GM21528 (cell line): ENCODE results near the gene FZD7.

Source experiments
- ATAC-seq: cut with Tn5 transposase; IDR thresholded peaks from one replicate; pipeline ENCODE4 v1.9.1; 2021; ENCODE audit warnings: mild to moderate bottlenecking, moderate library complexity; ENCODE audit not compliant: unreplicated experiment, low FRiP score

Gene FZD7

DNA sequence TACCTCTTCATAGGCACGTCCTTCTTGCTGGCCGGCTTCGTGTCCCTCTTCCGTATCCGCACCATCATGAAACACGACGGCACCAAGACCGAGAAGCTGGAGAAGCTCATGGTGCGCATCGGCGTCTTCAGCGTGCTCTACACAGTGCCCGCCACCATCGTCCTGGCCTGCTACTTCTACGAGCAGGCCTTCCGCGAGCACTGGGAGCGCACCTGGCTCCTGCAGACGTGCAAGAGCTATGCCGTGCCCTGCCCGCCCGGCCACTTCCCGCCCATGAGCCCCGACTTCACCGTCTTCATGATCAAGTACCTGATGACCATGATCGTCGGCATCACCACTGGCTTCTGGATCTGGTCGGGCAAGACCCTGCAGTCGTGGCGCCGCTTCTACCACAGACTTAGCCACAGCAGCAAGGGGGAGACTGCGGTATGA lies 2.3 kb downstream of the FZD7 start:
- no peak for ATAC-seq

DNA sequence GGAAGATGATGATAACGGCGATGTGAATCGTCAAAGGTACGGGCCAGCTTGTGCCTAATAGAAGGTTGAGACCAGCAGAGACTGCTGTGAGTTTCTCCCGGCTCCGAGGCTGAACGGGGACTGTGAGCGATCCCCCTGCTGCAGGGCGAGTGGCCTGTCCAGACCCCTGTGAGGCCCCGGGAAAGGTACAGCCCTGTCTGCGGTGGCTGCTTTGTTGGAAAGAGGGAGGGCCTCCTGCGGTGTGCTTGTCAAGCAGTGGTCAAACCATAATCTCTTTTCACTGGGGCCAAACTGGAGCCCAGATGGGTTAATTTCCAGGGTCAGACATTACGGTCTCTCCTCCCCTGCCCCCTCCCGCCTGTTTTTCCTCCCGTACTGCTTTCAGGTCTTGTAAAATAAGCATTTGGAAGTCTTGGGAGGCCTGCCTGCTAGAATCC lies 3.0 kb downstream of the FZD7 start:
- no peak for ATAC-seq

GRCh38 chr2:202037086-202037485 lies 3.4 kb downstream of the FZD7 start:
- ATAC-seq = no peak

GRCh38 chr2:202038471-202039277 lies 5.0 kb downstream of the FZD7 start:
- no peak for ATAC-seq

DNA sequence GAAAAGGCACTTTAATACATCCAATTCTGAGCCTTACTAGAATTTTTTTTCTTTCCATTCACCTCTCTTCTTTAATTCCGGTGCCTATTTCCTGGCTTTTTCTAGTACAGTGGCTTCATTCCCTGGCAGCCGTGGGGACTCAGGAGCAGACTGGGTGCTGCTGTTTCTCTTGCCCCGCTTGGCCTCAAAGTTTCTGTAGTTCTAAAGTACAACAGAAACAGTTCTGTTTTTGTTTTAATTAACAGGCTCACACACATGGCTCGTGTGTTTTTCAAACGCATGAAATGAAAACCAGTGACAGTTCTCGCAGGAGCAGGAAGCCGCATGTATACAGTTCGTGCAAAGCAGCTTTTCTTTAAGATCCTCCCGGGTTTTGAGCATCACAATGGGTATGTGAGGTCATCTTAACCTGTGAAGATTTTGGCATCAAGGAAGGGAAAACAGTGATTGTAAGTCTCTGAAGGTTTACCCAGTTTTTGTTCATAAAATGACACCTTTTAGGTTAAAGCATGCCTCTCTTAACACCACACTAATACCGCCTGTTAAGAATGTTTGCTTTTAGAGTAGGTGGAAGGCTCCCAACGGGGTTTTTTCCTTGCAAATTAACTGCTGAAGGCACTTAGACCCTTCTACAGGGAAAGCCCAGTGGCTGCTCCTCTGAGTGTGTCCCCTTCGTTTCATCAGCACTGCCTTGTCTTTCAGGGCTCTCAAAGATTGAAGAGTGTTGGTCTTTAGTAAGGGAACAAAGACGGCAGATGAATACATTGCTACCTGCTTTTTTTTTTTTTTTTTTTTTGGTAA lies 5.8 kb downstream of the FZD7 start:
- ATAC-seq = no peak

DNA sequence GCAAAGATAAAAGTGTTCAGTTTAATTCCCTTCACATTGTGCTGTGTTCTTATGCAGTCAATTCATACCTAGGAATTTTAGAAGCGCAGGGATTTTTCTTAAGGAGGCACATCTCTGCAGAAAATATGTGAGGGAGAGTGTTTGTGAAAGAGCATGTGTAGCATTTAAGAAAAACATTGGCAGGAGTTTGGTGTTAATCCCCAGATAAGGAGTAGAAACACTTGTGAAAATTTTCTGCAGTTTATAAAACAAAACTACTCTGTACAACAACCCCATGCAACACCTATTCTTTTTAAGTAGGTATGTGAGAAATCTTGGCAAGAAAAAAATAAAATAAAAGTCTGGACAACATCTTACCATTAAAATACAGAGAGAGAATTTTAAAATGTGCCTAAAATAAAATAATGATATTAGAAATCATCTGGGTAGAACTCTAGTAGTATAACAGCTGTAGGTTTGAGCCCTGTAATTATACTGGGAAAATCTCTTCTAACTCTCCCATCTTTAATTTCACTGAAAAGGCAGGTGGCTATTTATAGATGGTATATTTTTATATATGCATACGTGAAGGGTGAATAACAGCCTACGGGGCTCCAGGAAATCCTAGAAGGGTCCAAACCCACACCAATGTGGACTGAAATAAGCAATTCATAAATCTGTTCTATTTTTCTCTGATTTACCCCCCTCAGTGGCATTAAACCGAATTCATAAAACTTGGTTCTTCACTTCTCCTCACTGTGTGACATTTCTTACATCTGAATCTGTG lies 6.6 kb downstream of the FZD7 start:
- no peak for ATAC-seq

GRCh38 chr2:202042444-202042843 lies 8.8 kb downstream of the FZD7 start:
- no peak for ATAC-seq

- ATAC-seq = no peak
Measured at GRCh38 chr2:202043475-202043874, 9.8 kb downstream of the FZD7 start.

DNA sequence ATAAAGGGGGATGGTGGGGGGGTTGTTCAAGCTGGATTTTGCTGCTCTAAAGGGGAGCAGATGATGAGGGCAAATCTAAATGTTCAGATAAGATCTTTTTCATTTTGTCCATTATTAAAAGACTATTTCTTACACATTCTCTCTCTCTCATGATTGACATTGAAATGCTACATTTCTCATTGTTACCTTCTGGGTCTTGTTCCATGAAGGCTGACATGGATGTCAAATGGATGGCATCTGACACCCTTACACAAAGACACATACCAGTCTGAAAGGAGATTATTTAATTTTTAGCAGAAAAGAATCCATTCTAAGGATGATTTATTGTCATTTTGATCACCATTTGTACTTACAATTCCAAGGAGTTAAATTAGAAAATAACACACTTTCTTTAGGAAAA lies 11.1 kb downstream of the FZD7 start:
- no peak for ATAC-seq

- ATAC-seq = no peak
Measured at GRCh38 chr2:202046572-202046971, 12.9 kb downstream of the FZD7 start.

DNA sequence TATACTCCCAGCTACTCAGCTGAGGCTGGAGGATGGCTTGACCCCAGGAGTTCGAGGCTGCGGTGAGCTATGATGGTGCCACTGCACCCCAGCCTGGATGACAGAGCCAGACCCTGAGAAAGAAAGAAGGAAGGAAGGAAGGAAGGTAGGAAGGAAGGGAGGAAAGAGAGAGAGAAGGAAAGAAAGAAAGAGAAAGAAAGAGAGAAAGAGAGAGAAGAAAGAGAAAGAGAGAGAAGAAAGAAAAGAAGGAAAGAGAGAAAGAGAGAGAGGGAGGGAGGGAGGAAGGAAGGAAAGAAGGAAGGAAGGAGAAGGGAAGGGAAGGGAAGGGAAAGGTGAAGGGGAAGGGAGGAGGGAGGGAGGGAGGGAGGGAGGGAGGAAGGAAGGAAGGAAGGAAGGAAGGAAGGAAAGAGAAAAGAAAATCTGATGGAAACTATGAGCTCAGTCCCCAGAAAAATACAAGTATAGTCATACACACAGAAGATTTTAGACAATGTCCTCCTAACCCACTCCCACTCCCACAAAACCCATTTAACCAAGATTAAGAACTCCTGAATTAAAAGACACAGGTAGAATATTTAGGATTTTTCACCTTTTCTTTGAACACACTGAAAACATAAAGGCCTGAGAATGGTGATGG lies 15.6 kb downstream of the FZD7 start:
- no peak for ATAC-seq

- ATAC-seq = no peak
Measured at GRCh38 chr2:202049840-202050239, 16.2 kb downstream of the FZD7 start.

- ATAC-seq = no peak
Measured at GRCh38 chr2:202050652-202051051, 17.0 kb downstream of the FZD7 start.

- ATAC-seq = no peak
Measured at GRCh38 chr2:202051499-202052161, 18.0 kb downstream of the FZD7 start.

DNA sequence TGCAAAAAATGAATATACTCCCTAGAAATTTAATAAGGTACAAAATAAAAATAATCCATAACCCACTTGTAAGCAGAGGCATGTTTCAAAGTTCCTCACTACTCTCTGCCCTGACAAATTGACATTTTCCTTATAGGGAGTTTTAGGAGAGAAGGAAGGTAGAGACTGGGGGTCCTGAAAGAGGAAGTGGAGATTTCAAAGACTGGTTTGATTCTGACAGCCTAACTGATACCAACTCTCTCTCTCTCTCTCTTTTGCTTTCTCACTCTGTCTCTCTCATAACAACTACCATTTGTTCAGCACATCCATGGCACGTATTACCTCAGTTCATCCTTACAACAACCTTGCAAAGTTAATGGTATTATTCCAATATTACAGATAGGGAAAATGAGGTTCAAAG lies 18.6 kb downstream of the FZD7 start:
- no peak for ATAC-seq

- no peak for ATAC-seq
Measured at GRCh38 chr2:202054679-202055078, 21.0 kb downstream of the FZD7 start.

GRCh38 chr2:202056611-202057010 lies 23.0 kb downstream of the FZD7 start:
- ATAC-seq = no peak

DNA sequence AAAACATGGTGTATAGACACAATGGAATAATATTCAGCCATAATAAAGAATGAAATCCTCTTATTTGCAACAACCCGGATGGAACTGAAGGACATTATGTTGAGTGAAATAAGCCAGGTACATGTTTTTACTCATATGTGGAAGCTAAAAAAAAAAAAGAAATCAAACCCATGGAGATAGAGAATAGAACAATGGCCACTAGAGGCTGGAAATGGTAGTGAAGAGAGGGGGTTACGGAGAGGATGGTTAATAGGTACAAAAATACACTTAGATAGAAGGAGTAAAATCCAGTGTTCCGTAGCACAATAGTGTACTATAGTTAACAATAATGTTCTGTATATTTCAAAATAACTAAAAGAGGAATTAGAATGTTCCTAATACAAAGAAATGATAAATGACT lies 26.6 kb downstream of the FZD7 start:
- ATAC-seq = no peak

- ATAC-seq = no peak
Measured at GRCh38 chr2:202061695-202062094, 28.0 kb downstream of the FZD7 start.
